ENCODE data around the gene SLC39A2.

Gene SLC39A2

GRCh38 chr14:21029917-21030316 lies 30.8 kb downstream of the SLC39A2 start, which contains the start of gene TPPP2:
Gene TPPP2, plus strand, starts transcription at chr14:21030217. Its CDS starts 365 bp downstream, at chr14:21030582.
- WGBS (ENCODE audit: extremely low coverage, insufficient coverage, low lambda C conversion rate) = no CpG with 5 or more reads among the region's 5 CpGs
- no peak for DNase-seq
- H3K27me3 ChIP-seq (ENCODE audit: insufficient read depth, low read length, poor library complexity) = no peaks in the 10 kb centered on the region

GRCh38 chr14:21030531-21030930 lies 31.4 kb downstream of the SLC39A2 start:
- Histone ChIP-seq H4K8ac (ENCODE audit: low read depth, low read length) (no peak overlapping the region), H3K4me2 (ENCODE audit: low read length) (no peak overlapping the region), H3K4me3 (ENCODE audit: low read length) (no peak overlapping the region), H3K9ac (ENCODE audit: low read length) (no peak overlapping the region), H2AK5ac (ENCODE audit: low read length) (no peak overlapping the region), H2BK15ac (replicated peaks; ENCODE audit: low read depth) (no peak overlapping the region), H3K4me1 (ENCODE audit: control insufficient read depth, low read depth, low read length) (peaks cover 9% of the 10 kb centered on the region), H3K4ac (ENCODE audit: low read depth, low read length) (no peak overlapping the region), H3K79me1 (ENCODE audit: low read length) (no peaks in the 10 kb centered on the region), H3K27me3 (ENCODE audit: insufficient read depth, low read length, poor library complexity) (no peaks in the 10 kb centered on the region), H2BK5ac (ENCODE audit: low read length) (no peak overlapping the region), H3K23ac (ENCODE audit: low read length) (no peak overlapping the region), H2BK120ac (ENCODE audit: low read depth, low read length) (no peak overlapping the region), H3K18ac (ENCODE audit: low read length) (no peak overlapping the region), H3K79me2 (ENCODE audit: control insufficient read depth, insufficient read depth, low read length) (no peaks in the 10 kb centered on the region), H3K56ac (ENCODE audit: low read length) (no peak overlapping the region), H3K36me3 (ENCODE audit: control insufficient read depth, insufficient read depth, low read length) (no peaks in the 10 kb centered on the region), H3K27ac (ENCODE audit: low read depth, low read length) (no peak overlapping the region), H4K5ac (ENCODE audit: low read length) (no peak overlapping the region)
- no CpG with 5 or more reads among the region's 12 CpGs for WGBS (ENCODE audit: extremely low coverage, insufficient coverage, low lambda C conversion rate)
- no peak for DNase-seq

More at GRCh38 chr14:21029917-21030316, 30.8 kb downstream of the SLC39A2 start, which contains the start of gene TPPP2:
- Histone ChIP-seq H3K79me2 (ENCODE audit: control insufficient read depth, insufficient read depth, low read length) (no peaks in the 10 kb centered on the region), H3K4me3 (ENCODE audit: low read length) (no peak within 1 kb of the TSS), H3K36me3 (ENCODE audit: control insufficient read depth, insufficient read depth, low read length) (no peaks in the 10 kb centered on the region), H3K79me1 (ENCODE audit: low read length) (no peaks in the 10 kb centered on the region), H2BK15ac (replicated peaks; ENCODE audit: low read depth) (no peak within 1 kb of the TSS), H3K4me1 (ENCODE audit: control insufficient read depth, low read depth, low read length) (peaks cover 9% of the 10 kb centered on the region), H4K5ac (ENCODE audit: low read length) (no peak within 1 kb of the TSS), H2BK5ac (ENCODE audit: low read length) (no peak within 1 kb of the TSS), H2BK120ac (ENCODE audit: low read depth, low read length) (no peak within 1 kb of the TSS), H3K56ac (ENCODE audit: low read length) (no peak within 1 kb of the TSS), H3K23ac (ENCODE audit: low read length) (no peak within 1 kb of the TSS), H3K27ac (ENCODE audit: low read depth, low read length) (no peak within 1 kb of the TSS), H3K4ac (ENCODE audit: low read depth, low read length) (no peak within 1 kb of the TSS), H3K4me2 (ENCODE audit: low read length) (no peak within 1 kb of the TSS), H4K8ac (ENCODE audit: low read depth, low read length) (no peak within 1 kb of the TSS), H3K18ac (ENCODE audit: low read length) (no peak within 1 kb of the TSS), H3K9ac (ENCODE audit: low read length) (no peak within 1 kb of the TSS), H2AK5ac (ENCODE audit: low read length) (no peak within 1 kb of the TSS)

- Histone ChIP-seq H2AK5ac (ENCODE audit: low read length) (no peak overlapping the region), H3K27me3 (ENCODE audit: insufficient read depth, low read length, poor library complexity) (no peaks in the 10 kb centered on the region)
- DNase-seq = no peak
Measured at GRCh38 chr14:21032326-21033132, 33.4 kb downstream of the SLC39A2 start.

GRCh38 chr14:21033133-21033698 lies 34.1 kb downstream of the SLC39A2 start:
- H3K27me3 ChIP-seq (ENCODE audit: insufficient read depth, low read length, poor library complexity) = no peaks in the 10 kb centered on the region
- no peaks in the 10 kb centered on the region for H3K4me1 ChIP-seq (ENCODE audit: control insufficient read depth, low read depth, low read length)
- H3K79me2 ChIP-seq (ENCODE audit: control insufficient read depth, insufficient read depth, low read length) = no peaks in the 10 kb centered on the region
- no peak overlapping the region for H3K4me3 ChIP-seq (ENCODE audit: low read length)
- no peak overlapping the region for H3K27ac ChIP-seq (ENCODE audit: low read depth, low read length)
- no peak overlapping the region for H4K8ac ChIP-seq (ENCODE audit: low read depth, low read length)
- H3K23ac ChIP-seq (ENCODE audit: low read length) = no peak overlapping the region
- DNase-seq = no peak
- no peak overlapping the region for H2BK5ac ChIP-seq (ENCODE audit: low read length)
- H4K5ac ChIP-seq (ENCODE audit: low read length) = no peak overlapping the region
- WGBS (ENCODE audit: extremely low coverage, insufficient coverage, low lambda C conversion rate) = no CpG with 5 or more reads among the region's 4 CpGs
- no peak overlapping the region for H2AK5ac ChIP-seq (ENCODE audit: low read length)
- no peak overlapping the region for H3K56ac ChIP-seq (ENCODE audit: low read length)
- no peak overlapping the region for H3K18ac ChIP-seq (ENCODE audit: low read length)
- no peak overlapping the region for H3K4me2 ChIP-seq (ENCODE audit: low read length)
- H2BK120ac ChIP-seq (ENCODE audit: low read depth, low read length) = no peak overlapping the region
- no peak overlapping the region for H2BK15ac ChIP-seq (replicated peaks; ENCODE audit: low read depth)
- H3K79me1 ChIP-seq (ENCODE audit: low read length) = no peaks in the 10 kb centered on the region
- H3K4ac ChIP-seq (ENCODE audit: low read depth, low read length) = no peak overlapping the region
- H3K36me3 ChIP-seq (ENCODE audit: control insufficient read depth, insufficient read depth, low read length) = no peaks in the 10 kb centered on the region
- H3K9ac ChIP-seq (ENCODE audit: low read length) = no peak overlapping the region

More at GRCh38 chr14:21032326-21033132, 33.4 kb downstream of the SLC39A2 start:
- Histone ChIP-seq H3K36me3 (ENCODE audit: control insufficient read depth, insufficient read depth, low read length) (no peaks in the 10 kb centered on the region), H2BK120ac (ENCODE audit: low read depth, low read length) (no peak overlapping the region), H3K27ac (ENCODE audit: low read depth, low read length) (no peak overlapping the region), H3K18ac (ENCODE audit: low read length) (no peak overlapping the region), H3K79me1 (ENCODE audit: low read length) (no peaks in the 10 kb centered on the region), H4K5ac (ENCODE audit: low read length) (no peak overlapping the region), H3K4me2 (ENCODE audit: low read length) (no peak overlapping the region), H2BK5ac (ENCODE audit: low read length) (no peak overlapping the region), H3K23ac (ENCODE audit: low read length) (no peak overlapping the region), H3K56ac (ENCODE audit: low read length) (no peak overlapping the region), H3K4me1 (ENCODE audit: control insufficient read depth, low read depth, low read length) (no peaks in the 10 kb centered on the region), H2BK15ac (replicated peaks; ENCODE audit: low read depth) (no peak overlapping the region), H3K9ac (ENCODE audit: low read length) (no peak overlapping the region), H3K4ac (ENCODE audit: low read depth, low read length) (no peak overlapping the region), H4K8ac (ENCODE audit: low read depth, low read length) (no peak overlapping the region), H3K79me2 (ENCODE audit: control insufficient read depth, insufficient read depth, low read length) (no peaks in the 10 kb centered on the region), H3K4me3 (ENCODE audit: low read length) (no peak overlapping the region)
- WGBS (ENCODE audit: extremely low coverage, insufficient coverage, low lambda C conversion rate) = no CpG with 5 or more reads among the region's 5 CpGs

- Histone ChIP-seq H3K4me3 (ENCODE audit: low read length) (no peak within 1 kb of the TSS), H3K4me1 (ENCODE audit: control insufficient read depth, low read depth, low read length) (peaks cover 5% of the 10 kb centered on the region), H3K36me3 (ENCODE audit: control insufficient read depth, insufficient read depth, low read length) (no peaks in the 10 kb centered on the region), H3K79me1 (ENCODE audit: low read length) (no peaks in the 10 kb centered on the region), H3K4ac (ENCODE audit: low read depth, low read length) (no peak within 1 kb of the TSS), H3K4me2 (ENCODE audit: low read length) (no peak within 1 kb of the TSS), H3K56ac (ENCODE audit: low read length) (no peak within 1 kb of the TSS), H2BK15ac (replicated peaks; ENCODE audit: low read depth) (no peak within 1 kb of the TSS), H2BK120ac (ENCODE audit: low read depth, low read length) (no peak within 1 kb of the TSS), H2AK5ac (ENCODE audit: low read length) (no peak within 1 kb of the TSS), H3K27ac (ENCODE audit: low read depth, low read length) (no peak within 1 kb of the TSS), H3K27me3 (ENCODE audit: insufficient read depth, low read length, poor library complexity) (no peaks in the 10 kb centered on the region), H2BK5ac (ENCODE audit: low read length) (no peak within 1 kb of the TSS), H3K23ac (ENCODE audit: low read length) (no peak within 1 kb of the TSS), H4K8ac (ENCODE audit: low read depth, low read length) (no peak within 1 kb of the TSS), H4K5ac (ENCODE audit: low read length) (no peak within 1 kb of the TSS), H3K79me2 (ENCODE audit: control insufficient read depth, insufficient read depth, low read length) (no peaks in the 10 kb centered on the region), H3K9ac (ENCODE audit: low read length) (no peak within 1 kb of the TSS), H3K18ac (ENCODE audit: low read length) (no peak within 1 kb of the TSS)
- DNase-seq = no peak
- no CpG with 5 or more reads among the region's 5 CpGs for WGBS (ENCODE audit: extremely low coverage, insufficient coverage, low lambda C conversion rate)
Measured at GRCh38 chr14:21034707-21035106, 35.6 kb downstream of the SLC39A2 start, which contains the start of gene RNASE13. Gene RNASE13, minus strand, starts transcription at chr14:21034807. Its CDS starts 519 bp downstream, at chr14:21034288.
